Adrenal gland (tissue), 5 donors: ENCODE measurements around the gene ARHGAP40.

Experiments
- CTCF ChIP-seq, 6 experiments: fragments of 450-650 bp in 4 of 6; fragments of 200-600 bp in 2 of 6; sonication (generic) in 1 of 6; IDR thresholded peaks; 1 replicate in 5 of 6; 2 replicates in 1 of 6; pipeline versions ENCODE4 v1.5.1 to v1.8.0; 2016 to 2021; ENCODE audit warnings: antibody characterized with exemption in 6 of 6, mild to moderate bottlenecking in 2 of 6, moderate library complexity in 1 of 6
- POLR2A ChIP-seq, 2 donors: fragments of 450-650 bp; IDR thresholded peaks; one replicate each; pipeline ENCODE4 v1.6.1; 2017; ENCODE audit warnings: antibody characterized with exemption in 2 of 2, mild to moderate bottlenecking in 2 of 2, moderate library complexity in 1 of 2
- donor health status: DM: no; HTN: no; CAD: no.

DNA sequence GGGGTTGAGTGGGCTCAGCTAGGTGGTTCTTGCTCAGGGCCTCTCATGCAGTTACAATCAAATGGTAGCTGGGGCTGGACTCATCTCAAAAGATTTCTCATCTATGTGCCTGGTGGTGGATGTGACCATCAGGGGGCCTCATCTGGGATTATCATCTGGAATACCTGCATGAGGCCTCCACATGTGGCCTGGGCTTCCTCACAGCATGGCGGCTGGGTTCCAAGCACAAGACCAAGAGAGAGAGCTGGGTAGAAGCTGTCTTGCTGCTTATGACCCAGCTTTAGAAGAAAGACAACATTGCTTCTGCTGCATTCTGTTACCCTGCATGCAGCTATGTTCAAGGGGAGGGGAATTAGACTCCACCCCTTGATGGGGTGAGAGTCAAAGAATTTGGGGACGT is 22.5 kb downstream of the ARHGAP40 start:
- no peak for TF ChIP-seq CTCF (IDR thresholded peaks at IDR 0.05)
- no peak for TF ChIP-seq POLR2A (IDR thresholded peaks at IDR 0.05)
